ENCODE measurements around the gene PRORP.

Gene PRORP

GRCh38 chr14:35159742-35160409 is 37.5 kb downstream of the PRORP start:
- Histone ChIP-seq H3K9me3 (ENCODE audit: control insufficient read depth in 1 of 2, low read length in 2 of 2) (no peaks in the 10 kb centered on the region), H3K36me3 (ENCODE audit: control insufficient read depth in 1 of 2, insufficient read depth in 2 of 2, low read length in 2 of 2) (peaks cover 0 to 5% of the 10 kb centered on the region in 2 donors), H3K27me3 (ENCODE audit: low read depth, low read length) (no peaks in the 10 kb centered on the region), H3K4me3 (ENCODE audit: low read depth in 1 of 2, low read length in 2 of 2) (no peak overlapping the region), H3K4me1 (ENCODE audit: control insufficient read depth in 1 of 2, insufficient read depth in 2 of 2, low read length in 2 of 2) (peaks cover 0 to 4% of the 10 kb centered on the region in 2 donors), H3K27ac (ENCODE audit: low read length) (no peak overlapping the region)

GRCh38 chr14:35161231-35161630 is 38.9 kb downstream of the PRORP start:
- Histone ChIP-seq H3K4me1 (ENCODE audit: control insufficient read depth in 1 of 2, insufficient read depth in 2 of 2, low read length in 2 of 2) (peaks cover 0 to 2% of the 10 kb centered on the region in 2 donors), H3K27ac (ENCODE audit: low read length) (no peak overlapping the region), H3K27me3 (ENCODE audit: low read depth, low read length) (no peaks in the 10 kb centered on the region), H3K36me3 (ENCODE audit: control insufficient read depth in 1 of 2, insufficient read depth in 2 of 2, low read length in 2 of 2) (peaks cover 0 to 5% of the 10 kb centered on the region in 2 donors), H3K9me3 (ENCODE audit: control insufficient read depth in 1 of 2, low read length in 2 of 2) (no peaks in the 10 kb centered on the region), H3K4me3 (ENCODE audit: low read depth in 1 of 2, low read length in 2 of 2) (no peak overlapping the region)

- Histone ChIP-seq H3K4me3 (ENCODE audit: low read depth in 1 of 2, low read length in 2 of 2) (no peak overlapping the region), H3K9me3 (ENCODE audit: control insufficient read depth in 1 of 2, low read length in 2 of 2) (no peaks in the 10 kb centered on the region), H3K27ac (ENCODE audit: low read length) (no peak overlapping the region), H3K27me3 (ENCODE audit: low read depth, low read length) (no peaks in the 10 kb centered on the region), H3K4me1 (ENCODE audit: control insufficient read depth in 1 of 2, insufficient read depth in 2 of 2, low read length in 2 of 2) (no peaks in the 10 kb centered on the region), H3K36me3 (ENCODE audit: control insufficient read depth in 1 of 2, insufficient read depth in 2 of 2, low read length in 2 of 2) (peaks cover 0 to 5% of the 10 kb centered on the region in 2 donors)
Observed at GRCh38 chr14:35163384-35163783, 41.0 kb downstream of the PRORP start.

GRCh38 chr14:35164849-35165248 is 42.5 kb downstream of the PRORP start:
- Histone ChIP-seq H3K4me1 (ENCODE audit: control insufficient read depth in 1 of 2, insufficient read depth in 2 of 2, low read length in 2 of 2) (no peaks in the 10 kb centered on the region), H3K27me3 (ENCODE audit: low read depth, low read length) (no peaks in the 10 kb centered on the region), H3K36me3 (ENCODE audit: control insufficient read depth in 1 of 2, insufficient read depth in 2 of 2, low read length in 2 of 2) (no peaks in the 10 kb centered on the region), H3K4me3 (ENCODE audit: low read depth in 1 of 2, low read length in 2 of 2) (no peak overlapping the region), H3K9me3 (ENCODE audit: control insufficient read depth in 1 of 2, low read length in 2 of 2) (no peaks in the 10 kb centered on the region), H3K27ac (ENCODE audit: low read length) (no peak overlapping the region)

GRCh38 chr14:35167496-35167895 is 45.1 kb downstream of the PRORP start:
- no peaks in the 10 kb centered on the region for H3K4me1 ChIP-seq (ENCODE audit: control insufficient read depth in 1 of 2, insufficient read depth in 2 of 2, low read length in 2 of 2)
- no peak overlapping the region for H3K27ac ChIP-seq (ENCODE audit: low read length)
- H3K27me3 ChIP-seq (ENCODE audit: low read depth, low read length), result no peaks in the 10 kb centered on the region
- H3K36me3 ChIP-seq (ENCODE audit: control insufficient read depth in 1 of 2, insufficient read depth in 2 of 2, low read length in 2 of 2), result no peaks in the 10 kb centered on the region
- H3K9me3 ChIP-seq (ENCODE audit: control insufficient read depth in 1 of 2, low read length in 2 of 2), result no peaks in the 10 kb centered on the region
- no peak overlapping the region for H3K4me3 ChIP-seq (ENCODE audit: low read depth in 1 of 2, low read length in 2 of 2)
